K562 (cell line): ENCODE measurements around the gene RERE. TPM values are rescaled to one million over a fixed set of nuclear protein-coding genes. Genes with fewer than 3 reads are reported as not detected.
A peak's percentile ranks its signal among the peaks of the same experiment; 100 is the strongest.

Source experiments
- ATF2 ChIP-seq: sonication (generic); formaldehyde crosslinking; IDR thresholded peaks from 2 replicates; pipeline ENCODE4 v1.8.1; 2022; ENCODE audit warnings: missing genetic modification reagents
- CBFA2T3 ChIP-seq: fragments of 450-650 bp; IDR thresholded peaks from 2 replicates; pipeline ENCODE4 v1.6.1; 2017
- CEBPG ChIP-seq, 3 experiments: fragments of 200-800 bp in 1 of 3; sonication (Bioruptor generic) in 1 of 3; sonication (generic) in 1 of 3; formaldehyde crosslinking in 1 of 3; IDR thresholded peaks in 2 of 3; conservative IDR thresholded peaks in 1 of 3; 2 replicates each; pipeline versions ENCODE4 v1.6.1 to v1.8.0; 2016 to 2022; ENCODE audit warnings: missing compliant biosample characterization in 2 of 3, missing genetic modification characterization in 2 of 3, mild to moderate bottlenecking in 1 of 3, missing genetic modification reagents in 1 of 3
- CEBPZ ChIP-seq: fragments of 150-350 bp; IDR thresholded peaks from 2 replicates; pipeline ENCODE4 v1.6.1; 2014; ENCODE audit warnings: low read depth, mild to moderate bottlenecking, low read length, borderline replicate concordance
- DLX4 ChIP-seq: fragments of 250-450 bp; sonication (Bioruptor Pico); IDR thresholded peaks from 2 replicates; pipeline ENCODE4 v1.6.1; 2021; ENCODE audit warnings: mild to moderate bottlenecking
- DPF2 ChIP-seq: fragments of 450-650 bp; IDR thresholded peaks from 2 replicates; pipeline ENCODE4 v1.6.1; 2016
- EHMT2 ChIP-seq: fragments of 450-650 bp; IDR thresholded peaks from 2 replicates; pipeline ENCODE4 v1.6.1; 2018; ENCODE audit warnings: antibody characterized with exemption
- ELF4 ChIP-seq: fragments of 450-650 bp; formaldehyde crosslinking; IDR thresholded peaks from 2 replicates; pipeline ENCODE4 v1.4.0; 2022; ENCODE audit warnings: missing genetic modification characterization
- KAT8 ChIP-seq: fragments of 450-650 bp; IDR thresholded peaks from 2 replicates; pipeline ENCODE4 v1.6.1; 2016; ENCODE audit warnings: low read depth, mild to moderate bottlenecking
- NBN ChIP-seq: fragments of 450-650 bp; IDR thresholded peaks from 2 replicates; pipeline ENCODE4 v1.6.1; 2016; ENCODE audit warnings: low read depth, mild to moderate bottlenecking
- NEUROD1 ChIP-seq: fragments of 150-350 bp; IDR thresholded peaks from 2 replicates; pipeline ENCODE4 v1.6.1; 2014; ENCODE audit warnings: borderline replicate concordance, low read length, low read depth; ENCODE audit not compliant: partially characterized antibody
- PHTF2 ChIP-seq: fragments of 250-450 bp; sonication (Bioruptor Pico); IDR thresholded peaks from 2 replicates; pipeline ENCODE4 v1.5.0; 2021; ENCODE audit warnings: mild to moderate bottlenecking
- PREB ChIP-seq: sonication (generic); formaldehyde crosslinking; IDR thresholded peaks from 2 replicates; pipeline ENCODE4 v1.8.1; 2023; ENCODE audit warnings: mild to moderate bottlenecking, missing genetic modification reagents
- USF2 ChIP-seq: sonication (generic); formaldehyde crosslinking; IDR thresholded peaks from 2 replicates; pipeline ENCODE4 v1.5.0; 2020; ENCODE audit warnings: missing genetic modification reagents
- ZFP91 ChIP-seq: sonication (generic); formaldehyde crosslinking; IDR thresholded peaks from 2 replicates; pipeline ENCODE4 v1.8.0; 2022; ENCODE audit warnings: mild to moderate bottlenecking, missing genetic modification reagents
- ZNF124 ChIP-seq: sonication (generic); formaldehyde crosslinking; IDR thresholded peaks from 2 replicates; pipeline ENCODE4 v1.8.1; 2022; ENCODE audit warnings: missing genetic modification reagents
- ZNF239 ChIP-seq: fragments of 250-450 bp; sonication (Bioruptor Pico); IDR thresholded peaks from 2 replicates; pipeline ENCODE4 v1.4.0; 2020; ENCODE audit warnings: mild to moderate bottlenecking
- ZNF766 ChIP-seq: fragments of 200-800 bp; sonication (Bioruptor generic); conservative IDR thresholded peaks from 2 replicates; pipeline ENCODE4 v1.6.1; 2016; ENCODE audit warnings: missing genetic modification characterization, missing compliant biosample characterization
- polyA plus RNA-seq, 8 experiments: library from polyadenylated mRNA; depleted of rRNA in 4 of 8; stranded (reverse) in 5 of 8; unstranded in 3 of 8; fragments of >200 nt; fragmentation: Nextera tagmentation in 2 of 8; fragmentation: Illumina TruSeq in 1 of 8; extraction: Ambion mirVana in 2 of 8; extraction: Trizol in 1 of 8; gene quantifications; 2 replicates each; pipeline versions ENCODE4 v1.2.1 to v1.2.3, GENCODE V29; 2011 to 2014; ENCODE audit warnings: inconsistent platforms in 1 of 8, missing spikeins in 1 of 8
- total RNA-seq, 7 experiments: library from RNA; depleted of rRNA in 6 of 7; stranded (reverse); fragments of >200 nt in 6 of 7; fragmentation: Illumina TruSeq in 2 of 7; extraction: Trizol in 2 of 7; gene quantifications; 2 replicates each; pipeline versions ENCODE4 v1.2.1 to v1.2.3, GENCODE V29; 2011 to 2021; ENCODE audit warnings: low replicate concordance in 1 of 7

Gene RERE
- total and polyA plus RNA-seq, 9 of the 15 experiments (the other 6 are each of a cell fraction or from before 2014, with no cell fraction given), result 3.0 to 51.5 (median 13.4) TPM

GRCh38 chr1:8625981-8626898 lies 191.2 kb downstream of the RERE start (continued):
- TF ChIP-seq CEBPG (CRISPR knock-in tag; IDR thresholded peaks at IDR 0.05) (no peak), CEBPG (tag; conservative IDR thresholded peaks at IDR 0.05 in 1 of 2, IDR thresholded peaks at IDR 0.05 in 1 of 2) (peak; percentile 33 to 36; a peak in 2 of 4 replicates), PHTF2 (CRISPR knock-in tag) (no peak), CBFA2T3 (peak; percentile 97), ZNF766 (CRISPR knock-in tag) (peak; percentile 97), DLX4 (CRISPR knock-in tag) (no peak), ZFP91 (CRISPR knock-in tag) (no peak), NBN (peak; percentile 88; the same call in 1 of the 2 replicates), EHMT2 (peak; percentile 91), USF2 (CRISPR knock-in tag) (no peak), KAT8 (no peak), NEUROD1 (peak; percentile 76), ZNF239 (peak; percentile 40; the same call in 1 of the 2 replicates), ATF2 (CRISPR knock-in tag) (no peak), ZNF124 (CRISPR knock-in tag) (no peak), ELF4 (CRISPR knock-in tag) (peak; percentile 96), CEBPZ (no peak), DPF2 (peak; percentile 98), PREB (CRISPR knock-in tag) (no peak)
